Stimulated activated CD4-positive, alpha-beta T cell treated with anti-CD3 and anti-CD28 coated beads, TNF-alpha, amount 100 ng/mL, for 48 hours (primary cell): ENCODE measurements around the gene NOX5.

Experiments
- DNase-seq, 3 donors: peaks; one replicate each; pipeline ENCODE4 v3.0.0-alpha.2; 2020; ENCODE audit warnings: low read depth in 3 of 3

Gene NOX5

GRCh38 chr15:69100821-69101220 lies 86.3 kb downstream of the NOX5 start:
- DNase-seq, result no peak

- DNase-seq, result no peak
Observed at GRCh38 chr15:69104050-69104750, 89.7 kb downstream of the NOX5 start.

GRCh38 chr15:69105451-69105985 lies 91.0 kb downstream of the NOX5 start:
- no peak for DNase-seq

GRCh38 chr15:69107025-69107620 lies 92.6 kb downstream of the NOX5 start:
- DNase-seq, result no peak
